Thoracic aorta (tissue), 2 donors: ENCODE results near the gene KIF16B. TPM values are rescaled to one million over a fixed set of nuclear protein-coding genes. Genes with fewer than 3 reads are reported as not detected.

ENCODE experiments used
- ATAC-seq: fragments of 150-250 bp; one replicate; pipeline ENCODE4 v1.8.0; 2017; ENCODE audit warnings: low read depth; ENCODE audit not compliant: insufficient number of reproducible peaks, low FRiP score
- DNase-seq: peaks from one replicate; pipeline ENCODE4 v3.0.0-alpha.2; 2020; ENCODE audit warnings: low spot score
- H3K27ac ChIP-seq, 2 donors: fragments of 200-600 bp; sonication (generic); 1 replicate in 1 of 2; 2 replicates in 1 of 2; pipeline ENCODE4 v1.5.1; 2016; ENCODE audit warnings: mild to moderate bottlenecking in 2 of 2, moderate library complexity in 2 of 2
- H3K27me3 ChIP-seq: fragments of 200-600 bp; sonication (generic); replicated peaks from 2 replicates; pipeline ENCODE4 v1.6.0; 2016; ENCODE audit warnings: mild to moderate bottlenecking; ENCODE audit not compliant: insufficient read depth
- H3K36me3 ChIP-seq: fragments of 200-600 bp; sonication (generic); one replicate; pipeline ENCODE4 v1.5.1; 2016
- H3K4me1 ChIP-seq, 2 donors: fragments of 200-600 bp; sonication (generic); 1 replicate in 1 of 2; 2 replicates in 1 of 2; pipeline versions ENCODE4 v1.5.1 to v1.6.0; 2016; ENCODE audit warnings: low read depth in 2 of 2, mild to moderate bottlenecking in 1 of 2; ENCODE audit not compliant: control insufficient read depth in 1 of 2
- H3K4me3 ChIP-seq: fragments of 200-600 bp; sonication (generic); 2 replicates; pipeline ENCODE4 v1.5.1; 2016; ENCODE audit warnings: mild to moderate bottlenecking
- H3K9me3 ChIP-seq: fragments of 200-600 bp; sonication (generic); 2 replicates; pipeline ENCODE4 v1.5.1; 2016
- total RNA-seq, 2 donors: library from RNA; depleted of rRNA; stranded (reverse); fragments of >200 nt; gene quantifications; one replicate each; pipeline versions ENCODE4 v1.1.0 to v1.2.3, GENCODE V29; 2016
- TF ChIP-seq, protein P1 (sequence below): fragments of 200-600 bp; sonication (generic); IDR thresholded peaks from one replicate; pipeline ENCODE4 v1.5.1; 2019; ENCODE audit warnings: antibody characterized with exemption

KIF16B gene
- total RNA-seq, 2 donors from 2014 or later: 16.5 to 21.3 TPM

DNA sequence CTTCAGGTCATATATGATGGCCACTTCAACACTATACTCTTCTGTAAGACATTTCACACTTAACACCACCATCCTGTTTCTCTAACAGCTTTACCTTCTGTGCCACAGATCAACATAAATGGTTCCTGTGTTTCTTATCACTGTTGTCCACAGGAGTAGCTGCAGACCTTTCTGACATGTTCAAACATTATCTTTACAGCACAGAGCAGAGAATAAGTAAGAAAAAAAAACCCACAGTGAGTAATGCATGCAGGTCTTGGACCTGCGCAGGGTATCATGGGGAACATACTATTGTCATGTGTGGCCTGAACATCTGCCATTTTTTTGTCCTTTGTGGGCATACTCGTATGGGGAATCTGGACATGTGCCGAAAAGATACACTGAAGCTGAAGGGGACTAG lies 161.9 kb downstream of the KIF16B start:
- Histone ChIP-seq H3K27me3 (no peaks in the 10 kb centered on the region), H3K4me1 (no peaks in the 10 kb centered on the region), H3K27ac (no peak overlapping the region), H3K9me3 (peaks cover 7% of the 10 kb centered on the region), H3K4me3 (no peak overlapping the region), H3K36me3 (peaks cover 4% of the 10 kb centered on the region)
- DNase-seq (no peak), ATAC-seq (no peak)
- TF ChIP-seq, protein P1, sequence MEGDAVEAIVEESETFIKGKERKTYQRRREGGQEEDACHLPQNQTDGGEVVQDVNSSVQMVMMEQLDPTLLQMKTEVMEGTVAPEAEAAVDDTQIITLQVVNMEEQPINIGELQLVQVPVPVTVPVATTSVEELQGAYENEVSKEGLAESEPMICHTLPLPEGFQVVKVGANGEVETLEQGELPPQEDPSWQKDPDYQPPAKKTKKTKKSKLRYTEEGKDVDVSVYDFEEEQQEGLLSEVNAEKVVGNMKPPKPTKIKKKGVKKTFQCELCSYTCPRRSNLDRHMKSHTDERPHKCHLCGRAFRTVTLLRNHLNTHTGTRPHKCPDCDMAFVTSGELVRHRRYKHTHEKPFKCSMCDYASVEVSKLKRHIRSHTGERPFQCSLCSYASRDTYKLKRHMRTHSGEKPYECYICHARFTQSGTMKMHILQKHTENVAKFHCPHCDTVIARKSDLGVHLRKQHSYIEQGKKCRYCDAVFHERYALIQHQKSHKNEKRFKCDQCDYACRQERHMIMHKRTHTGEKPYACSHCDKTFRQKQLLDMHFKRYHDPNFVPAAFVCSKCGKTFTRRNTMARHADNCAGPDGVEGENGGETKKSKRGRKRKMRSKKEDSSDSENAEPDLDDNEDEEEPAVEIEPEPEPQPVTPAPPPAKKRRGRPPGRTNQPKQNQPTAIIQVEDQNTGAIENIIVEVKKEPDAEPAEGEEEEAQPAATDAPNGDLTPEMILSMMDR: no peak

DNA sequence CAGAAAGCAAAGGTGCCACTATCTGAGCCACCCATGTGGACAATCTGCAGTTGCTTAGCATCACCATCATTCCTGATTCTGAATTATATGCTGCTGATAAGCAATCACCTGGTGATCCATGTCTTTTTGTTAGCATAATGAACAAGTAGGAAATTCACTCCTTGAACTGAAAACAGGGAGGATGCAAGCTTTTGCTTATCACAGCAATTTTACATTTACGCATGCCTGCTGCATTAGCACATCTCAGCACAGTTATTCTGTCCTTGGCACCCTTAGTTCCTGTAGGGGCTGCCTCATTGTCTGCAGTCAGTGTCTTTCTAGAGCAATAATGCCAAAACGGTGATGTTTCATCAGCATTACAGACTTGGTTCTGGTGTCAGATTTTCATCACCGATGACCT lies 162.6 kb downstream of the KIF16B start:
- ATAC-seq (no peak), DNase-seq (no peak)
- peaks cover 4% of the 10 kb centered on the region for H3K36me3 ChIP-seq
- no peak overlapping the region for H3K4me3 ChIP-seq
- TF ChIP-seq, protein P1: no peak
- H3K9me3 ChIP-seq: peaks cover 7% of the 10 kb centered on the region
- no peak overlapping the region for H3K27ac ChIP-seq
- no peaks in the 10 kb centered on the region for H3K4me1 ChIP-seq
- no peaks in the 10 kb centered on the region for H3K27me3 ChIP-seq

DNA sequence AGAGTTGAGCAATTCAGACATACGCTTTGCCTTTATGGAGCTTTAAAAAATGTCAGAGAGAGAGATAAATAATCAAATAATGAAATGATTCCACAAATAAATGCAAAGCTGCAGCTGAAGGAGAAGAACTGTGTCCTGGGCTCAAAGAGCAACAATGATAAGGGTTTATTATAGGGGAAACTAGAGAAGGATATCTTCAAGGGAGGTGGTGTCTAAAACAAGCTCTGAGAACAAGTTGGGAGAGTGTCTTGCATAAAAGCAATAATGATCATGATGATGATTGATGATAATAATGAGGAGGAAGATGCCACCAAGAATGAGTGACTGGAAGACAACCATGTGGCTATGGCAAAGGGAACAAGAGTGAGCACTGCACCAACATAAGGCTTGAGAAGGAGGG lies 164.3 kb downstream of the KIF16B start:
- ATAC-seq (no peak), DNase-seq (no peak)
- Histone ChIP-seq H3K27ac (no peak overlapping the region), H3K4me1 (no peaks in the 10 kb centered on the region), H3K36me3 (peaks cover 4% of the 10 kb centered on the region), H3K27me3 (no peaks in the 10 kb centered on the region), H3K4me3 (no peak overlapping the region), H3K9me3 (peaks cover 7% of the 10 kb centered on the region)
- TF ChIP-seq, protein P1: no peak

DNA sequence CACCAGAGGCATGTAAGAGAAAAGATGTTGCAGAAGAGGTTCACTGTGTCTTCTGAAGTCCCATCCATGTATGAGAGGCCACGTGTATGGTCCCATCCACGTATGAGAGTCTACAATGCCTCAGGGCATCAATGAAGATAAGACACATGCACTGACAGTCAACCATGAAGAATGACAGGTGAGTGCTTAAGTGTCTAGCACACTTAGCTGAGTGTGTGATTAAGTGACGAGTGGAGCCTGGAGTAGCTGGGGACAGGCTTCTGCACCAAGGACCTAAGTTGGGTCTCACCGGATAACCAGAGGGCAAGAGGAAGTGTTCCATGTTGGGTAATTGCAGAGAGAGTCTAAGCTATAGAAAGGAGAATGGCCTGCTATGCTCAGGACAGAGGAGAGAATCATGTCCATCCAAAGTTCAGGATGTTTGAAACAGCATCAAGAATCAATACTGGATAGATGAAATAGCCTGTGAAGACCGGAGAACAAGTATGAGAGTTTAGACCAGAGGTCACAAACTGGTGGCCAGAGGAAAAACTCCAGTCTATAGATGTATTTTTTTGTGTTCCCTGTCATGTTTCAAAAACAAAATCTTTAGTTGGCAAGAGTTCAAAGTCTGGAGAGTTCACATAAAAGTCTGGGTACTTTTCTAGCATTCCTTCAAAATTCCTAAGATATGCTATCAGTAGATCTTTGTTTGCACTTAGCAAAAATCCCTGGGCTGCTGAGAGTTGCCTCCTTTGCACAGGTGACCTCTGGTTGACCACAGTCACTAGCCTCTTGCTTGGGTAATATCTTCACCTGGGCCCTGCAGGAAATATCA lies 165.8 kb downstream of the KIF16B start:
- H3K36me3 ChIP-seq: peaks cover 4% of the 10 kb centered on the region
- H3K27ac ChIP-seq: no peak overlapping the region
- ATAC-seq: no peak
- H3K4me1 ChIP-seq: no peaks in the 10 kb centered on the region
- no peak for DNase-seq
- TF ChIP-seq, protein P1: no peak
- H3K9me3 ChIP-seq: peaks cover 7% of the 10 kb centered on the region
- no peaks in the 10 kb centered on the region for H3K27me3 ChIP-seq
- H3K4me3 ChIP-seq: no peak overlapping the region

DNA sequence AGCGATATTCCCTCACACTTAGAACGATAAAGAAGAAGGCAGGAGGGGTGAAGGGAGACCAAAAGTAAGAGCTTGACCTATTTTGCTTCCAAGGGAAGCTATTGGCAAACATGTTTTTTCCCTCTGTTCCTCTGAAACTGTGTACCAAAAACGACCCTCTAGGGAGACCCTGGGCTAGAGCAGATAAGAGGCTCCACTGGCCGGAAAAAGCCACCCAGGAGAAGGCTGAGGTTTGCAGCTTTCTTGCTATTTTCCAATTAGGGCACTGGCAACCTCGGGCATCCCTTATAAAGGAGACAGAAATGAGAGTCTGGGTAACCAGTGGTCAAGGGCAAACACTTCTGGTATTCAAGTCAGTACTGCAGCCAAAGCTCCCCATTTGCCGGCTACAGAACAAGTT lies 168.0 kb downstream of the KIF16B start:
- no peak for DNase-seq
- Histone ChIP-seq H3K27me3 (no peaks in the 10 kb centered on the region), H3K36me3 (no peaks in the 10 kb centered on the region), H3K9me3 (no peaks in the 10 kb centered on the region), H3K27ac (no peak overlapping the region), H3K4me3 (no peak overlapping the region), H3K4me1 (no peaks in the 10 kb centered on the region)
- TF ChIP-seq, protein P1: no peak
- ATAC-seq: no peak
